GM12878 (cell line): ENCODE results near the gene SHH. TPM values are rescaled to one million over a fixed set of nuclear protein-coding genes. Genes with fewer than 3 reads are reported as not detected.

Experiments used
- ATAC-seq: fragments of 200-7000 bp; cut with Tn5 transposase; 3 replicates; pipeline ENCODE4 v1.9.1; 2020; ENCODE audit warnings: mild to moderate bottlenecking, moderate library complexity
- BruUV-seq: library from RNA; stranded (reverse); fragments of 400-500 nt; replicated peaks from 2 replicates; lab custom pipeline; 2021; lab: Mats Ljungman, UMichigan
- CTCF ChIA-PET: fragments of 300-600 bp; sonication (Branson Sonifier 250); formaldehyde crosslinking; extraction: SDS; loops from one replicate; lab custom pipeline; 2021; ENCODE audit warnings: inconsistent platforms; lab: Yijun Ruan, JAX
- POLR2A ChIA-PET: fragments of 350-600 bp; formaldehyde crosslinking; extraction: SDS; loops from one replicate; lab custom pipeline; 2021; ENCODE audit warnings: inconsistent platforms; lab: Charles Lee
- RAD21 ChIA-PET: fragments of 300-600 bp; sonication (Branson Sonifier 250); formaldehyde crosslinking; loops from one replicate; lab custom pipeline; 2023; ENCODE audit warnings: antibody characterized with exemption; ENCODE audit not compliant: unreplicated experiment; lab: Charles Lee
- SMC1A ChIA-PET: fragments of 300-600 bp; sonication (Branson Sonifier 250); formaldehyde crosslinking; loops from one replicate; lab custom pipeline; 2023; ENCODE audit not compliant: unreplicated experiment, uncharacterized antibody; lab: Charles Lee
- DNase-seq: peaks from one replicate; pipeline ENCODE4 v3.0.0-alpha.2; 2011; ENCODE audit warnings: low read depth, low spot score
- FAIRE-seq: peaks from 3 replicates; lab custom pipeline; 2011; peaks lifted over from hg19 to GRCh38; lab: Jason Lieb, UNC
- H2AFZ ChIP-seq: 2 replicates; pipeline ENCODE4 v1.6.0; 2011; ENCODE audit warnings: low read depth, low read length, control low read depth; ENCODE audit not compliant: control insufficient read depth
- H3K27ac ChIP-seq: 2 replicates; pipeline ENCODE4 v1.5.1; 2011; ENCODE audit warnings: control low read depth; ENCODE audit not compliant: control insufficient read depth, insufficient read depth
- H3K27me3 ChIP-seq, 2 experiments: replicated peaks in 1 of 2; 2 replicates each; pipeline versions ENCODE4 v1.6.0 to v1.6.1; 2011; ENCODE audit warnings: low read length in 1 of 2; ENCODE audit not compliant: control insufficient read depth in 2 of 2, insufficient read depth in 2 of 2
- H3K36me3 ChIP-seq, 2 experiments: 2 replicates each; pipeline ENCODE4 v1.5.1; 2011; ENCODE audit warnings: low read length in 1 of 2; ENCODE audit not compliant: control insufficient read depth in 2 of 2, insufficient read depth in 2 of 2
- H3K4me1 ChIP-seq: 2 replicates; pipeline ENCODE4 v1.6.1; 2011; ENCODE audit warnings: mild to moderate bottlenecking, low read length, moderate library complexity, mixed read lengths; ENCODE audit not compliant: control insufficient read depth, insufficient read depth
- H3K4me2 ChIP-seq: 2 replicates; pipeline ENCODE4 v1.6.0; 2011; ENCODE audit warnings: control low read depth; ENCODE audit not compliant: control insufficient read depth, insufficient read depth
- H3K4me3 ChIP-seq: fragments of 200-600 bp; sonication (generic); 2 replicates; pipeline ENCODE4 v1.5.1; 2016
- H3K79me2 ChIP-seq: 2 replicates; pipeline ENCODE4 v1.6.0; 2011; ENCODE audit warnings: low read length; ENCODE audit not compliant: control insufficient read depth, insufficient read depth
- H3K9ac ChIP-seq: 2 replicates; pipeline ENCODE4 v1.8.0; 2011; ENCODE audit warnings: low read length, control low read depth, mixed read lengths; ENCODE audit not compliant: control insufficient read depth, insufficient read depth
- H3K9me3 ChIP-seq: replicated peaks from 3 replicates; pipeline ENCODE4 v1.5.1; 2011; ENCODE audit warnings: mild to moderate bottlenecking, low read length; ENCODE audit not compliant: control insufficient read depth, insufficient read depth
- H4K20me1 ChIP-seq: 2 replicates; pipeline ENCODE4 v1.6.0; 2011; ENCODE audit not compliant: control insufficient read depth, insufficient read depth
- EGR1 ChIP-seq, 2 experiments: IDR thresholded peaks; 1 replicate in 1 of 2; 2 replicates in 1 of 2; pipeline ENCODE4 v1.6.1; 2011 to 2012; ENCODE audit warnings: low read depth in 2 of 2, low read length in 2 of 2, borderline replicate concordance in 1 of 2, mild to moderate bottlenecking in 1 of 2, moderate library complexity in 1 of 2
- RAD21 ChIP-seq: IDR thresholded peaks from 2 replicates; pipeline ENCODE4 v1.6.1; 2011; ENCODE audit warnings: mild to moderate bottlenecking, low read depth, low read length, moderate library complexity; ENCODE audit not compliant: insufficient read depth
- WGBS: methylation state at CpG from one replicate; pipeline ENCODE4 v1.1.6; 2016; ENCODE audit warnings: low lambda C conversion rate; ENCODE audit not compliant: insufficient replicate concordance, insufficient coverage; ENCODE audit errors: missing lambda C conversion rate; 5-methylcytosine and 5-hydroxymethylcytosine counted together
- in situ Hi-C: fragments of 300-500 bp; cut with MboI; formaldehyde crosslinking; loops from 9 replicates; pipeline ENCODE4 v1.14.3; 2018; ENCODE audit warnings: mixed read lengths
- intact Hi-C: fragments of 100-400 bp; cut with micrococcal nuclease; formaldehyde crosslinking; loops from one replicate; pipeline ENCODE4 v1.14.2; 2022; ENCODE audit not compliant: unreplicated experiment
- polyA plus RNA-seq, 11 experiments: library from polyadenylated mRNA; depleted of rRNA in 4 of 11; unstranded in 6 of 11; stranded (reverse) in 5 of 11; fragments of >200 nt; fragmentation: Nextera tagmentation in 4 of 11; fragmentation: Illumina TruSeq in 1 of 11; extraction: Ambion mirVana in 4 of 11; extraction: Trizol in 1 of 11; gene quantifications; 1 replicate in 1 of 11; 2 replicates in 10 of 11; pipeline versions ENCODE4 v1.2.1 to v1.2.3, GENCODE V29; 2011 to 2016; ENCODE audit warnings: inconsistent platforms in 2 of 11, missing spikeins in 2 of 11, low read depth in 1 of 11
- total RNA-seq, 4 experiments: library from RNA; depleted of rRNA in 3 of 4; stranded (reverse); fragments of >200 nt in 3 of 4; fragmentation: Illumina TruSeq in 1 of 4; extraction: Trizol in 1 of 4; gene quantifications; 2 replicates each; pipeline versions ENCODE4 v1.2.1 to v1.2.3, GENCODE V29; 2013 to 2021
- TF ChIP-seq, protein P1 (sequence below), 3 experiments: IDR thresholded peaks in 2 of 3; conservative IDR thresholded peaks in 1 of 3; 2 replicates each; pipeline ENCODE4 v1.5.1; 2011; ENCODE audit warnings: low read depth in 3 of 3, low read length in 3 of 3, mild to moderate bottlenecking in 3 of 3, control low read depth in 2 of 3, moderate library complexity in 2 of 3, inconsistent platforms in 1 of 3, mixed read lengths in 1 of 3; ENCODE audit not compliant: control insufficient read depth in 2 of 3, insufficient read depth in 1 of 3; ENCODE audit errors: extremely low read depth in 1 of 3

SHH gene
- total and polyA plus RNA-seq, 10 of the 15 experiments (the other 5 are each of a cell fraction or from before 2014, with no cell fraction given), result not detected

- DNase-seq (no peak), FAIRE-seq (no peak), ATAC-seq (no peak)
- ChIA-PET POLR2A (interaction anchor here (0.9 kb wide), 1 partner anchor 9 kb away, joined by 4 read pairs; no protein-coding TSS in a partner anchor), SMC1A (interaction anchor here (0.6 to 3.6 kb wide), 11 partner anchors 10 to 169 kb away, joined by 3 to 58 read pairs (median 4); no protein-coding TSS in a partner anchor), CTCF (interaction anchor here (0.6 to 4.0 kb wide), 36 partner anchors 9 to 840 kb away, joined by 3 to 170 read pairs (median 4); partner anchors contain the start of gene RBM33), RAD21 (interaction anchor here (0.7 to 3.4 kb wide), 10 partner anchors 13 to 169 kb away, joined by 3 to 47 read pairs (median 4); no protein-coding TSS in a partner anchor)
- TF ChIP-seq EGR1 (IDR thresholded peaks at IDR 0.05; ENCODE audit: borderline replicate concordance in 1 of 2, low read depth in 2 of 2, low read length in 2 of 2) (no peak), RAD21 (peak; percentile 52)
- TF ChIP-seq, protein P1, sequence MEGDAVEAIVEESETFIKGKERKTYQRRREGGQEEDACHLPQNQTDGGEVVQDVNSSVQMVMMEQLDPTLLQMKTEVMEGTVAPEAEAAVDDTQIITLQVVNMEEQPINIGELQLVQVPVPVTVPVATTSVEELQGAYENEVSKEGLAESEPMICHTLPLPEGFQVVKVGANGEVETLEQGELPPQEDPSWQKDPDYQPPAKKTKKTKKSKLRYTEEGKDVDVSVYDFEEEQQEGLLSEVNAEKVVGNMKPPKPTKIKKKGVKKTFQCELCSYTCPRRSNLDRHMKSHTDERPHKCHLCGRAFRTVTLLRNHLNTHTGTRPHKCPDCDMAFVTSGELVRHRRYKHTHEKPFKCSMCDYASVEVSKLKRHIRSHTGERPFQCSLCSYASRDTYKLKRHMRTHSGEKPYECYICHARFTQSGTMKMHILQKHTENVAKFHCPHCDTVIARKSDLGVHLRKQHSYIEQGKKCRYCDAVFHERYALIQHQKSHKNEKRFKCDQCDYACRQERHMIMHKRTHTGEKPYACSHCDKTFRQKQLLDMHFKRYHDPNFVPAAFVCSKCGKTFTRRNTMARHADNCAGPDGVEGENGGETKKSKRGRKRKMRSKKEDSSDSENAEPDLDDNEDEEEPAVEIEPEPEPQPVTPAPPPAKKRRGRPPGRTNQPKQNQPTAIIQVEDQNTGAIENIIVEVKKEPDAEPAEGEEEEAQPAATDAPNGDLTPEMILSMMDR (IDR thresholded peaks at IDR 0.05 in 2 of 3, conservative IDR thresholded peaks at IDR 0.05 in 1 of 3; ENCODE audit: control insufficient read depth in 2 of 3, extremely low read depth in 1 of 3, insufficient read depth in 1 of 3, low read depth in 3 of 3, low read length in 3 of 3), result peak in 1 of 3 experiments; percentile 23; a peak in 1 of 6 replicates
- Histone ChIP-seq H3K27me3 (no peaks in the 10 kb centered on the region), H3K79me2 (peaks cover 16% of the 10 kb centered on the region), H3K9ac (no peak overlapping the region), H3K27ac (no peak overlapping the region), H3K9me3 (no peaks in the 10 kb centered on the region; the same call in 2 of the 3 replicates), H3K4me3 (no peak overlapping the region), H3K36me3 (peaks cover 31 to 58% of the 10 kb centered on the region in 2 experiments), H3K4me2 (no peak overlapping the region), H4K20me1 (no peaks in the 10 kb centered on the region; the same call in 1 of the 2 replicates), H2AFZ (no peak overlapping the region), H3K4me1 (peaks cover 24% of the 10 kb centered on the region)
- intact Hi-C loops (loop anchor here (10.0 kb wide), 1 partner anchor 842 kb away; no protein-coding TSS in a partner anchor), in situ Hi-C loops (loop anchor here (25.0 kb wide), 1 partner anchor 380 kb away; no protein-coding TSS in a partner anchor)
- WGBS, result 93% methylated on average over 12 of the region's 12 CpGs
- no TSS peak for BruUV-seq
These were observed 45.0 kb downstream of the SHH start for GRCh38 chr7:155766966-155767916.
